Measurements from ENCODE around the gene AARS2. TPM values are rescaled to one million over a fixed set of nuclear protein-coding genes. Genes with fewer than 3 reads are reported as not detected.

The AARS2 gene
- total RNA-seq, 1 experiment from 2014 or later: 20.8 TPM

Other genes starting within 250 kb of the AARS2 start
- 136 and 149 TPM in 2 replicates for gene MRPL14, start 185.9 kb downstream of the AARS2 start, total RNA-seq (2014; rRNA removed; shearing (Covaris generic))
- gene TMEM63B, start 185.8 kb downstream of the AARS2 start, total RNA-seq (2014; rRNA removed; shearing (Covaris generic)): 43.1 and 47.9 TPM in 2 replicates
- gene CAPN11, start 154.5 kb downstream of the AARS2 start, total RNA-seq (2014; rRNA removed; shearing (Covaris generic)): not detected in 2 replicates
- gene MYMX, start 96.4 kb downstream of the AARS2 start, total RNA-seq (2014; rRNA removed; shearing (Covaris generic)): not detected in 2 replicates
- gene SLC29A1, start 89.8 kb downstream of the AARS2 start, total RNA-seq (2014; rRNA removed; shearing (Covaris generic)): 24.7 and 26.2 TPM in 2 replicates
- 2,477 and 2,544 TPM in 2 replicates for gene HSP90AB1, start 66.2 kb downstream of the AARS2 start, total RNA-seq (2014; rRNA removed; shearing (Covaris generic))
- 112 and 137 TPM in 2 replicates for gene SLC35B2, start 55.8 kb downstream of the AARS2 start, total RNA-seq (2014; rRNA removed; shearing (Covaris generic))
- gene NFKBIE, start 47.8 kb downstream of the AARS2 start, total RNA-seq (2014; rRNA removed; shearing (Covaris generic)): 22.4 and 33.4 TPM in 2 replicates
- gene TMEM151B, start 42.9 kb downstream of the AARS2 start, total RNA-seq (2014; rRNA removed; shearing (Covaris generic)): 0.96 and 1.3 TPM in 2 replicates
- gene SPATS1, start 29.3 kb upstream of the AARS2 start, total RNA-seq (2014; rRNA removed; shearing (Covaris generic)): not detected in 2 replicates
- 29.3 and 41.1 TPM in 2 replicates for gene CDC5L, start 74.4 kb upstream of the AARS2 start, total RNA-seq (2014; rRNA removed; shearing (Covaris generic))

Measured in A172 (cell line).